LHCN-M2 (cell line): ENCODE measurements around the gene SLC17A9. TPM values are rescaled to one million over a fixed set of nuclear protein-coding genes. Genes with fewer than 3 reads are reported as not detected.
"Not testable (repeated sequence)": the region's sequence is repeated elsewhere in the genome, so short reads cannot be mapped to it uniquely, and the experiment has no call there.

Experiments used
- DNase-seq: peaks from one replicate; pipeline ENCODE4 v3.0.0-alpha.2; 2012; ENCODE audit warnings: low read depth
- total RNA-seq: library from RNA; depleted of rRNA; stranded (reverse); fragments of >200 nt; gene quantifications from 2 replicates; pipeline ENCODE4 v1.2.3, GENCODE V29; 2014

SLC17A9 gene
- total RNA-seq, 1 experiment from 2014 or later: not detected

- no peak for DNase-seq
These were observed 3.2 kb downstream of the SLC17A9 start for GRCh38 chr20:62955519-62956386.

GRCh38 chr20:62956387-62957135 is 4.1 kb downstream of the SLC17A9 start:
- DNase-seq: no peak

- no peak for DNase-seq
These were observed 4.9 kb downstream of the SLC17A9 start for GRCh38 chr20:62957136-62958117.

- no peak for DNase-seq
These were observed 6.0 kb downstream of the SLC17A9 start for GRCh38 chr20:62958388-62959100.

GRCh38 chr20:62959101-62959971 is 6.8 kb downstream of the SLC17A9 start:
- DNase-seq: no peak

- no peak for DNase-seq
These were observed 7.5 kb downstream of the SLC17A9 start for GRCh38 chr20:62959998-62960436.

GRCh38 chr20:62960446-62961309 is 8.2 kb downstream of the SLC17A9 start:
- not testable (repeated sequence) for DNase-seq

GRCh38 chr20:62961310-62961783 is 8.8 kb downstream of the SLC17A9 start:
- DNase-seq: no peak

GRCh38 chr20:62961799-62962198 is 9.3 kb downstream of the SLC17A9 start:
- no peak for DNase-seq

GRCh38 chr20:62962221-62962879 is 9.8 kb downstream of the SLC17A9 start:
- DNase-seq: no peak

- DNase-seq: no peak
These were observed 10.5 kb downstream of the SLC17A9 start for GRCh38 chr20:62962891-62963613.

- no peak for DNase-seq
These were observed 11.3 kb downstream of the SLC17A9 start for GRCh38 chr20:62963614-62964397.

GRCh38 chr20:62964700-62965099 is 12.2 kb downstream of the SLC17A9 start:
- DNase-seq: no peak

- DNase-seq: no peak
These were observed 12.9 kb downstream of the SLC17A9 start for GRCh38 chr20:62965363-62965771.

GRCh38 chr20:62966212-62967148 is 14.0 kb downstream of the SLC17A9 start:
- DNase-seq: no peak

- no peak for DNase-seq
These were observed 14.6 kb downstream of the SLC17A9 start for GRCh38 chr20:62967149-62967501.
